GM21717 (cell line): ENCODE measurements around the gene LAD1.
A peak's percentile ranks its signal among the peaks of the same experiment; 100 is the strongest.

Experiments used
- ATAC-seq: cut with Tn5 transposase; IDR thresholded peaks from one replicate; pipeline ENCODE4 v1.9.1; 2021; ENCODE audit warnings: mild to moderate bottlenecking, moderate library complexity; ENCODE audit not compliant: unreplicated experiment

The LAD1 gene

DNA sequence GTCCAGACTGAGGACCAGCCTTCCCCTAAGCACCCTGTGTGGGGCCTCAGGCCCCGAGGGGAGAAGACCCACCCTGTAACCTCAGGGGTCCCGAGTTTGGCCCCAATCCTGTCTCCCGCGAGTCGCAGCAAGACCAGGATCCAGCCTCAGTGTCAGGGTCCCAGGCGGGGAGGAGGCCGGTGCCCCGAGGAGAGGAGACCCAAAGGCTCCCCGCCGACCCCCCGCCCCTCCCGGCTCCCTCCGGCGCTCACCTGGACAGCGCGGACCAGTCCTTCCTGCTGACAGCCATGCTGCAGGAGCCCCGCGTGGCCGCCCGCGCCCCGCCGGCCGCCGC, at the start of gene LAD1:
Gene LAD1, minus strand, starts transcription at position 307 of the 334 bp plus-strand sequence. Its CDS starts 18 bp downstream, at position 289.
- no peak for ATAC-seq

DNA sequence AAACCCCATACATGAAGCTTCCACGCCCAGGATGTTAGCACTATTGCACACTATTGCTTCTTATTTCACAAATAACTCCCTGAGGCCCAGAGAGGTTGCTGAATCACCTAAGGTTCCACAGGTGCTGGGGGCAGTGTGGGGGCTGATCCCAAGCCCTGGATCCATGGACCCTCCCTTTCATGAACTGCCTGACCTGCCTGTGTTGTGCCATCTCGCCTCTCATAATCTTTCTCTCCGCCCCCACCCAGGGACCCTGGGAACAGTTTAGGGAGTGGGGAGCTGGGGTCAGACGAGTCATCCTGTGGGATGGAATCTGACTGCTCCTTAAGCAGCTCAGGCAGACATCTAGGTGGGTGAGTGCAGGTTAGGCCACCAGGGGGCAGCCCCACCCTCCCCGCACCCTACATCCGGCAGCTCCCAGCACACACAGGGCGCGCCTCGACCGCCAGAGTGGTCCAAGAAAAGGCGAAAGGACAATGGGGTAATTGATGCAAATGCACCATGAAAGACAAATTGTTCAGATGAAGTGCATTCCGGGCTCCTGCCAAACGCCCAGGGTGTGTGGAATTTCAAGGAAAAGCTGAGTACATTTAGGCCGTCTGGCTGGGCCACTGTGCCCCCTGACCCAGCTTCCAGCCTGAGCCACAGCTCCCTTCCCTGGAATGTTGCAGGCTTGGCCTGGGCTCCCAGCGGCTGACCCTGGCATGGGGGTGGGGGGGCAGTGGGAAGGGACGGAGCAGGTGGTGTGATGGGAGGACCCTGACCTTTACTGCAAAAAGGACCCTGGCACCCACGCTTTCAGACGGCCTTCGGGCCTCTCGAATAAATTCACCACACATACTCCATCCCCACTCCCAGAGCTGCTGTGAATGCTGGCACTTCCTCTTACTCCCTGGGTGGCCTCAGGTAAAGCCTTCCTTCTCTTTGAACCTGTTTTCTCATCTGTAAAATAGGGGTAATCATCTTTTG, 49.1 kb upstream of the LAD1 start:
- peak; percentile 80 for ATAC-seq

DNA sequence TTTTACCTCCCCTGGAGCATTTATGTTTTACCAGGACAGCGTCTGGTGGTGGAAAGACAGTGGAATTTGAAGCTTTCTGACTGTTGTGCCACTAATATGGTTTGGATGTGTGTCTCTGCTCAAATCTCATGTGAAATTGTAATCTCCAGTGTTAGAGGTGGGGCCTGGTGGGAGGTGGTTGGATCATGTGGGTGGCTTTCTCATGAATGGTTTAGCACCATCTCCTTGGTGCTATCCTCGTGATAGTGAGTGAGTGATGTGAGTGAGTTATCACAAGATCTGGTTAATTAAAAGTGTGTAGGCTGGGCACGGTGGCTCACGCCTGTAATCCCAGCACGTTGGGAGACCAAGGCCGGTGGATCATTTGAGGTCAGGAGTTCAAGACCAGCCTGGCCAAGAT, 46.2 kb upstream of the LAD1 start:
- no peak for ATAC-seq

GRCh38 chr1:201444792-201445191, 45.7 kb upstream of the LAD1 start:
- ATAC-seq = no peak

DNA sequence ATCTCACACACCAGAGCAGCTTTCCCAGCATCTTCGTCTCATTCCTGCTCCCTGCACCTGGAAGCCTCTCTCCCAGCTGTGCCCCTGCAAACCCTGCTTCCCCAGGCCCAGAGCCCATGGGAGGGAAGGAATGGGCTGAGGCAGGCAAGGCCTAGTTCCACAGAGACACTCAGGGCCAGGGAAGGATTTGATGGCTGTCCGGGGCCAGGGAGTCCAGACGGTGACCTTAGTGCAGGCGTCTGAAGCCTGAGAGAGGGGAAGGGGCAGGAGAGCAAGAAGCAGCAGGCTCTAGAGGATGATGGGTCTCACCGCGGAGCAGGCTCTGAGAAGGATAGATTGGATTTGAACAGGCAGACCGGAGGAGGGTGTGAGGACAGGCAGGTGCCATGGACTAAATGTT, 44.6 kb upstream of the LAD1 start:
- ATAC-seq = no peak

- ATAC-seq = no peak
Observed at GRCh38 chr1:201436969-201437368, 37.8 kb upstream of the LAD1 start.

DNA sequence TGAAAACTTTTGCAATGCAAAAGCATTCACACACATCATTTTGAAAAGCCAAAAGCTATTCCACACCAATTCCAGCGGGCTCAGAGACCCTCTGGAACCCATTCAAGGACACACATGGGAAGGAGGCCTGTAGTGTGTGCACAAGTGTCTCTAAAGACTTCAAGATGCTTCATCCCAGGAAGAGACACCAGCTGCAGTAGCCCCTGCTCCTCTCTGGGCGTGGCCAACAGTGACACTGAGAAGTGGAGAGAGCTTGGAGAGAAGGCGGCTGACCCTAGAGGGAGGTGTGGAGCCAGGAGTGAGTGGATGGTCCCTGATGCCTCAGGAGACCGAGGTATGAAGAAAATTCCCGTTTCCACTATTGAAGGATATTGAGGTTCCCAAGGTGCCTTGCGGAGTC, 37.3 kb upstream of the LAD1 start:
- ATAC-seq = no peak

DNA sequence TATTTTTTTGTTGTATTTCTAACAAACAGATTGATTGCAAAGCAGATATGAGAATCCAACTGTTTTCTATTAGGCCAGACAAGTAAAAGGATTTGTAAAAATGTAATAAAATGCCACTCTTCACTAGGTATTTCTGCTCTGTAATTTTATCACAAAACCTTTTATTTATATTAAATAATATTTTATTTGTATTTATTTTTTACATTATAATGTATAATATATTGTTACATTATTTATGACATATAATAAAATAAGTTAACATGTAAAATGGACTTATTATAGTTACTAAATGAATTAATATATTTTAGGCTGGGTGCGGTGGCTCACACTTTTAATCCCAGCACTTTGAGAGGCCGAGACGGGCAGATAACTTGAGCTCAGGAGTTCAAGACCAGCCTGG, 35.1 kb upstream of the LAD1 start:
- no peak for ATAC-seq

GRCh38 chr1:201433609-201434008, 34.5 kb upstream of the LAD1 start:
- no peak for ATAC-seq

- ATAC-seq = no peak
Observed at GRCh38 chr1:201430776-201431175, 31.7 kb upstream of the LAD1 start.

DNA sequence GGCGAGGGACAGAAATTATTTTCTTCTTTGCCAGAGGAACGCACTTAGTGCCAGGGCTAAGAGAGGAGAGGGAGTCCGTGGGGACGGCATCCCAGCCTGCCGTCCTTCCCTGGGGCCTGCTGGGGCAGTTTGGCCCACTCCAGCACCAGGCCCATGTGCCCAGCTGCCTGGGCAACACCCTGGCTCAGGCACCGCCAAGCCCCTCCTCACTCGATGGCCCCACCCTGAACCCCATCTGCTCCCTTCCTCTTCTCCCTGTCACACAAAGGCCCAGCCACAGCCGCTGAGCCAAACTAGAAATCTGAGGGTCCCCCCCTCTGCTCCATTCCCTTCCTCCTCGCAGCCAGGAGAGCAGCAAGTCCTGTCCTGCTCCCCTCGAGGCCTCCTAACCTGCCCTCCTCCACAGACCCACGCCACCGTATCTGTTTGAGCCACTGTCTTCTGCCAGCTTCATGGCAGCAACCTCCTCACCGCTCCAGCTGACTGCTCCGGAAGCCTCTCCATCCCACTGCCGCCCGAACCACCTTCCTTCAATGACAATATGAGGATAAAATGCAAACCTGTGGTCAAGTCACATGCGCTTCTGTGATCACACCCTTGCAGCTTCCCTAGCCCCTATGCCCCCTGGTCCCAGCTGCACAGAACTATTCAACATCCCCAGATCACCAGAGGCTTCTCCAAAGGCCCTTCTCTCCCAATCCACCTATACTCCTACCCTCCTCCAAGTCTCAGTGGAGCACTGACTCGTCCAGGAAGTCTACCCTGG, 30.8 kb upstream of the LAD1 start:
- ATAC-seq = no peak

- no peak for ATAC-seq
Observed at GRCh38 chr1:201427963-201428362, 28.8 kb upstream of the LAD1 start.

DNA sequence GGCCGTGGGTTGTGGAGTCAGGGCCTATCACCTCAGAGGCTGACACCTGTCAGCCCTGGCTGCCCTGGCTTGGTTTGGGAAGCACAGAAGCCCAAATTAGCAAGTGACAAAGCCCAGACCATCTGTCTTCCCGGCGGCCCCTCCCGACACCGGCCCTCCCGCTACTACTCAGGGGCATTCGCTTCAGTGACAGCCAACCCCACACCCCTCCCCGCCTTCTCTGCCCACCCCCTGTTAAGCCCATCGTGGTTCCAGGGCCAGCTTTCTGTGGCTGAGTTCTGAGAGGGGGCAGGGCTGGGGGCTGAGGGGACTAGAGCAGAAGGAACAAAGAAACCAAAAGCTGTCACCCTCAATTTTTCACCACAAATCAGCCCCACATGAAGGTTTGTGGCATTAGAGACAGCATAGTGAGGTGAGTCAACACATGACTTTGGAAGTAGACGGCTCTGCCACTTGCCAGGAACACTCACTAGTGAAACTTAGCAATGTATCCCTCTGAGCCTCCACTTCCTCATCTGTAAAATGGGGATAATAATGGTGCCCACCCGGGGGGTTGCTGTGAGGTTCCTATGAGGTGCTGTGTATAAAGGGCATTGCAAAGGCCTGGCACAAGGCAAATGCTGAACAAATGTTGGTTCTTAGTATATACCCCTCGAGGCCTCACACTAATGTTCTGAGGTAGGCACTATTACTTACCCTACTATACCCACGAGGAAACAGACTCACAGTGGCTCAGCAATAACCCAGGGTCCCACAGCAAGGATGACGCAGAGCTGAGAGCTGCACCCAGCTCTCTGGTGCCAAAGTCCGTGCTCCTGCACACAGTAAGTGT, 27.6 kb upstream of the LAD1 start:
- ATAC-seq = no peak

DNA sequence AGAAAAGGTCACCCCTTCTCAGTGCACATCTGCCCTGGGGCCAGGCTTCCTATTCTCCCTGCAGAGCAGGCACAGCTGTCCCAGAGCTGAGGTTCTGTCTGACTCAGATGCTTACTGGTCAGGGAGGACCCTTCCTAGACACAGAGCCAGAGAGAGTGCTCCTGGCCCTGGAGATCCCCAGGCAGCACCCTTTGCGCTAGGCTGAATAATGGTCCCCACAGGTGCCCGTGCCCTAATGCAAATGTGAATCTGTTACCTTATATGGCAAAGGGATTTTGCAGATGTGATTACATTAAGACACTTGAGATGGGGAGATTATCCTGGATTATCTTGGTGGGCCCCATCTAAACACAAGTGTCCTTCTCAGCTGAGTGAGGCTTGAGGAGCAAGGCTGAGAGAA, 25.0 kb upstream of the LAD1 start:
- no peak for ATAC-seq

- no peak for ATAC-seq
Observed at GRCh38 chr1:201423655-201424054, 24.5 kb upstream of the LAD1 start.

DNA sequence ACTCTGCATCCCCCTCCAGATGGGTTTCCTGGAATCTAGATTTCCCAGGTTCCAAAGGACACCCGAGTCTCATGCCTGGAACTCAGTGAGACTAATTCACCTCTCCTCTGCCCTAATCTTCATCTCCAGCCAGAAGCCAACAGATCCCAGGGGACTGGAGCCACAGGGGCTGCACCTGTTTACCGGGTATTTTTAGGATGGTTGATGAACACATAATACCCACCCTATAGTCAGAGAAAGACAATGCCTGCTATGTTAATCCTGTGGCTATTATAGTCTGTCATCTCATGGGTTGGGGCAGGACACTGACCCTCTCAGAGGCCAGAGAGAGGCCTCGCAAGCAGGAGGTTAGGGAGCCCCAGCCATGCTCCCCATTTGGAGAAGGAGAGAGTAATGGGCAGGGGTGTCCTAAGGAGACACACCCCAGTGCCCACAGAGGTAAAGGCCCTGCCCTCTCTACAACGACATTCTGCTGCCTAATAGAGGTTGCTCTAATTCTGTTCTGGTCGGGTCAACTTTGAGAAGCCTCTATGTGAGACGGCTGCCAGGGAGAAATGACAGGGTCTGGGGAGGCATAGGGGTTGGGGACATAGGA, 23.4 kb upstream of the LAD1 start:
- ATAC-seq = no peak

- ATAC-seq = no peak
Observed at GRCh38 chr1:201422026-201422425, 22.9 kb upstream of the LAD1 start.

DNA sequence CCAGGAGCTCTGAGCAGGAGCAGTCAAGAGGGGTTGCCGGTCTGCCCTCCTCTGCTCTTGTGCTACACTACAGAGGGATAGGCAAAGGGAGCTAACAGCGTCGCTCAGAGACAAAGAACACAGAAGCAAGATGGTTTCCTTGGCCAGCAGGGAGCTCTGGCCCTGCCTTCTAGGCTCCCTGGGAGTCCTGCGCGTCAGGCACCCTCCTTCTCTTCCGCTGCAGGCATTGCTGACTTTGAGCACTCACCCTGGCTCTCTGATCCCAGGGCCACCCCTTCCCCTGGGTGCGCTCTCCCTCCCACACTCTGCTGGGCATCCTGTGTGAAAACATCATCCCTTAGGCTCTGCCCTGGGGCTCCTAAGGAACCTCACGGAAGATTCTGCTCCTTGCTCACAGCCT, 21.9 kb upstream of the LAD1 start:
- ATAC-seq = no peak

DNA sequence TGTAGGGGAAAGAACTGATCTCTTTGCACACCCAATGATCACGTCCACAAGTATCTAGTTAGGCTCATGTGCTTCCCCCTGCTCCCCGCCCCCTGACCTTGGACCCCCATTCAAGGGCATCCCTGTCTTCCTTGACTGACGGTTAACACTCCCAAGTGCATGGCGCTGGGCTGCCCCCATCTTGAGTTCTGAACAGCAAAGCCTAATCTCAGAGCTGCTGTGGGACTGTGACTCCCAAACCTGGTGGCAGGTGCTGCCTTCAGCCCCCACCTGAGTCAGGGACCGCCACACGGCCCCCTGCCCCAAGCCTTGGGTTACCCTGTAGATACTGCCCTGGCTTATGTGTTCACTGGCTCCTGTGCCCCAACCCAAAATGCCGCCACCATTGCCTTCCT, 21.5 kb upstream of the LAD1 start:
- no peak for ATAC-seq

- ATAC-seq = no peak
Observed at GRCh38 chr1:201419746-201420607, 20.9 kb upstream of the LAD1 start.
